Erythroblast (primary cell): ENCODE results near the gene DACH1.

ENCODE experiments used
- GATA1 ChIP-seq: IDR thresholded peaks from 2 replicates; pipeline ENCODE4 v1.6.1; 2011; ENCODE audit warnings: low read depth, mild to moderate bottlenecking, control low read depth, low read length, moderate library complexity
- POLR2A ChIP-seq: IDR thresholded peaks from 2 replicates; pipeline ENCODE4 v1.6.1; 2011; ENCODE audit warnings: mild to moderate bottlenecking, low read length

DNA sequence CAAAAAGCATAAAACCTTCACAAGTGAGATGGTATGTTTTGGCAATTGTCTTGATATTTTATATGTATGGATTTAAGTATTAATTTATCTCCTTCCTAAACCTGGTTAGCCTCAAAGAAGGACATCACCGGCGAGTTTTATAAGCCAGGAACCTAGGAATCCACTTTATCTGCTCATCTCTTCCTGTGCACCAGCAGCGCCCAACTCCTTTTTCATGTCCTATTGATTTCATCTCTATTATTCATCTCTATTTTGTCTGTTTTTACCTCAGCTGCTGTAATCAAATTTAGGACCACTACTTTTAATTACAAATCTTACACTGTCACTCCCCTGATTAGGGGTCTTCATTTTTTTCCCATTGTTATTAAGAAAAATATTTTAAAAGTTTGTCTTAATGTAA is 286.4 kb downstream of the DACH1 start:
- TF ChIP-seq POLR2A = no peak
- no peak for TF ChIP-seq GATA1
